ENCODE measurements around the gene FSTL4.

- TF ChIP-seq CTCF (IDR thresholded peaks at IDR 0.05 in 4 of 5, conservative IDR thresholded peaks at IDR 0.05 in 1 of 5) (no peak), POLR2A (IDR thresholded peaks at IDR 0.05) (no peak)
Observed at GRCh38 chr5:133512896-133513295, 99.4 kb downstream of the FSTL4 start.

Measured in gastrocnemius medialis (tissue), 4 donors.